RPMI8226 (cell line): ENCODE results near the gene CTNNA3.

Experiments used
- DNase-seq: peaks from one replicate; pipeline ENCODE4 v3.0.0-alpha.2; 2015

Gene CTNNA3

GRCh38 chr10:66625709-66626590, 1070.0 kb downstream of the CTNNA3 start:
- no peak for DNase-seq

- no peak for DNase-seq
These were observed 1073.9 kb downstream of the CTNNA3 start for GRCh38 chr10:66622050-66622449.

GRCh38 chr10:66604195-66604594, 1091.8 kb downstream of the CTNNA3 start:
- peak; percentile 12 for DNase-seq

- no peak for DNase-seq
These were observed 1104.1 kb downstream of the CTNNA3 start for GRCh38 chr10:66591865-66592264.

DNA sequence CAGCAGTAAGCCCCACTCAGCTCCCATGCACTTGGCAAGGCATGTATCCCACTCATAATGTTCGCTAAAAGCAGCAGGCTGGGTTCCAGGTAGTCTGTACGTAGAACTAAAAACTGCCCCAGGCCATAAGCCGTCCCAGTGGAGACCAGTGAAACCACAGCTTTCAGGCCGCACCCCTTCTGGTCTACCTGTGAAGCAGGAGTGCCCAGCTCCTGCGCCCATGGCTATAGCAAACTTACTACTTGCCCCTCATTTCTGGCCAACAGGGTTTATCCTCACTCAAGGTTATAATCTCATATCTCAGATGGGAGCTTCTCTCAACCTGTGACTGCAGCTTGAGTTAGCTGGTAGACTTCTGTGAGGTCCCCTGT, 1108.3 kb downstream of the CTNNA3 start:
- DNase-seq = peak; percentile 62

DNA sequence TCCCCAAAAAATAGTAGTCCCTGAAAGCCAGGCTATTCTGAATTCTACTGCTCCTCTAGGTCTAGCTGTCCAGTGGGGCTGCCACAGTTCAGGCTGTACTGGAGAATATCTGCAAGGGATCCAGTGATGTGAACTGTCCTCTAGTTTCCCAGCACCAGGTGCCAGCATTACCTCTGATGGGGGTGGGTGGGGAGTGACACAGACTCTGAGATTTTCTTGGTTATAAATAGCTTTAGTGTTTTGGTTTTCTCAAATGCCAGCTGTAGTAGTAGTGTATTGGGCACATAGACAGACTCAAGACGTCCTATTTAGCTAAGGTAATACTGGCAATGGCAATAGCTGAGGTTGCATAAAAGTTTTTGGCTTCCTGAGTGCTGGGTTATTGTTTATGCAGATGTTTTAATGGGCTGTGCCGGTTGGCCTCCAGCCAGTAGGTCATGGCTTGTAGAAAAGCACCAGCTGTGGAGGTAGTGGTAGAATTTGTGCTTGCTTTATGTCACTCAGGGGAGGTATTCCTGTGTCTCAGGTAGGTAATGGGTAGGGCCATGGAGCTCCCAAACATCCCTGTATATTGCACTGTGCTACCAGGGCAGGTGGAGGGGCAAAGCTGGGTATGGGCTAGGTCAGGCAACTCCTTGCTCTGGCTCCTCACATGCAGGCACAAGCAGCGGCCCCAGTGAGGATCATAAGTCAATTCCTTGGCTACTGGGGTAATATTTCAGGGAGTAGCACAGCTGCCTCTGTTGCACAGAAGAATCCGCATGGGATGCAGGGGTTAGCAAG, 1108.9 kb downstream of the CTNNA3 start:
- peak; percentile 94 for DNase-seq

- peak; percentile 65 for DNase-seq
These were observed 1109.9 kb downstream of the CTNNA3 start for GRCh38 chr10:66586073-66586472.

DNA sequence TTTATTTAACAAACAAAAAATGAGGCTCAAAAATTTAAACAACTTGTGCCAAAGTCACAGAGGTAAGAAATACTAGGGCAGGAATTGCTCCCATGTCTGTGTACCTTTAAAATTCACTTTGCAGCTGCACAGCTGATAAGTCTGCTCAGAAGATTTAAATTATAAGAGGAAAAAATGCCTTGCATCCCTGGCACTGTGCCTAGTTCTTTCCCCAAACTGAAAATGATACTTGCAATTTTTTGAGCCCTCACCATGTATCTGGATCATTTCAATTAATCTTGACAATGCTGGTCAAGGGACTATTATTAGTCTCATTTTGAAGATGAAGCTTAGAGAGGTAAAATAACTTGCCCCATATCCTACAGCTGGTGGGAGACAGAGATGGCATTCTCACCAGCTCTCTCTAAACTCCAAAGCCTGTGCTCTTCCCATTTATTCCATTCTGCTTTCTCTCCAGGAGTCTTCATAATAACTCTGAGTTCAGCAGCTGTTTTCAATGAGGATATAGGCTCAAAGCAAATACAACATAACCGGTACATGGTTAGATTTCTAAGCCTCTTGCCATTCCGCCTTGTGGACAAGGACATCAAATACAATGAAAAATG, 1120.6 kb downstream of the CTNNA3 start:
- peak; percentile 2 for DNase-seq

DNA sequence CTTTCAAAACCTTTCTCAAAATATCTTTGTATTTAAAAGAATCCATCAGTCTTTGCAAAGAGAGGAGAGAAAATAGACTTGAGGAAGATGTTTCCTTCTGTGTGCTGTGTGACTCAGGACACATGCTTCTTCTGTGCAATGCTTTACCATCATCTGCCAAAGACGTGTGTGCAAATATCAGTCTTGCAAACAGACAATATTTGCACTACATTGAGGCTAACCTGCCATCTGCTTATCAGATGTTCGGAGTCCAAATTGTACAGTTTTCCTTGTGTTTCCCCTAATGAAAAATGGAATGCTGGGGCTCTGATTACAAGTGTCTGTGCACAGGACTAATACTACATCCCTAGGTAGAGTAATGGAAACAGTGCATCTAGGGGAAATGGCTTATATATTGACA, 1123.3 kb downstream of the CTNNA3 start:
- DNase-seq = no peak

- DNase-seq = no peak
These were observed 1130.0 kb downstream of the CTNNA3 start for GRCh38 chr10:66565999-66566398.

DNA sequence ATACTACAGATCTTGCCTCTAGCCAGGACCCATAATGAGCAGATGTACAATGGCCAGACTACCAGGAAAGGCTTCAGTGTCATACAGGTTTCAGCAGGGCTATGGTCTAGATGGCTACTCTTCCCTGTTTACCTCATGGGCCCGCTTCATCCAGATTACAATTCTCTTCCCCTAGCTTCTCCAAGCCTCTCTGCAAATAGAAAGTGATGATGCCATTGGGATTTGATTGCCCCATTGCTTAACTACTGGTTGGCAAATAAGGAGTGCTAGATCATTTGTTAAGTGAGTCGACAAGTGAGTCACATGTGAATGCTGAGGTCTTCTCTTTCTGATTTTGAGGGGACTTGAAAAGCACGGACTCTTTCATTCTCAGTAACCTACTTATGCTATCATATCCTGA, 1131.7 kb downstream of the CTNNA3 start:
- DNase-seq = no peak

- DNase-seq = no peak
These were observed 1140.9 kb downstream of the CTNNA3 start for GRCh38 chr10:66555061-66555460.

DNA sequence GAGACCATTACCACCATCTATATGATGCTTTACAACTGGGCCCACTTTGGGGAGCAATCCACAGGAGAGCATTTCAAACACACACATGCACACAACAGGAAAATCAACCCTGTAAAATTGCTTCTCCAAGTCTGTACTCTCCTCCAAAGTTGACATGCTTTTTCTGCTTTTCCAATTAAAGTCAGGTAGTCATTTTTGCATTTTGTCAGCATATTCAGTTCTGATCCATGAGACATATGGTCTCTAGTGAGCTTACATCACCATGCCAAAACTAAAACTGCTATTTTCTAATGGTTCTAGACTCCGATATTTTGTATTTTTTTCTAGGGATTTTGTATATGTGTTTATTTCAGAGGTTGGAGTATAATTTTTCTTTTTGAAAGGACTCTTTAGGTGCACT, 1143.7 kb downstream of the CTNNA3 start:
- DNase-seq = no peak

GRCh38 chr10:66550351-66550750, 1145.6 kb downstream of the CTNNA3 start:
- DNase-seq = no peak

DNA sequence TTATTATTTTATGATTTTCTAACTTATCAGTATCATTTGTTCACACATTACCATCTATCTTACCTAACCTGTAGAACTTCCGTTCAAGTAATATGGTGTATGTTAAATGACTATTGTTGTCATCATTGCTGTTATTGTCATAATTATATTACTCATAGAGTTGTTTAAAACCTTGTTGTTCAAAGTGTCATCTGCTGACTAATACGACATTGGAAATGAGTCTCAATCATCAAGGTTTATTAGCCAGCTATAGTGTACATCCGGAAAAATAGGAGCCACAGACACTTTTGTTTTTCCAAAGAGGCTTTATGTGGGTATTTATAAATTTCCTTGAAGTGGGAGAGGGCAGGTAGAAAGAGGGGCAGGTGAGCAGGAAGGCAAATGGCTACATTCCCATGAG, 1157.1 kb downstream of the CTNNA3 start:
- DNase-seq = no peak

- DNase-seq = no peak
These were observed 1157.6 kb downstream of the CTNNA3 start for GRCh38 chr10:66538371-66538770.

DNA sequence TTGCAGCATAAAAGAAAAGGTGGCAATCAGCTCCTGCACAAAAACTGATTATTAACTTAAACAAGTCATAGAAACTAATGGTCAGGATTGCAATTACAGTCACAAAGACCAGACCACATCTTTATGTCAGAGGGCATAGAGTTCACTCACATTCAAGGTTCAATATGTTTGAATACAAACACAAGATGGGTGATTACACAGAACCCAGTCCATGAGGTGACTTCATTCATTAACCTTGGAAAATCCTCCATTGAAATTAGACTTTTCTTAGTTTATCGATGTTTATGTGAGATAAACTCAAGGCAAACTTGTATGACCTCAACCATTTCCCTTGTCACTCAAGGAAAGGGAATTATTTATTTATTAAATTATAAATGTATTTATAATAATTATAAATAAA, 1158.8 kb downstream of the CTNNA3 start:
- DNase-seq = no peak

DNA sequence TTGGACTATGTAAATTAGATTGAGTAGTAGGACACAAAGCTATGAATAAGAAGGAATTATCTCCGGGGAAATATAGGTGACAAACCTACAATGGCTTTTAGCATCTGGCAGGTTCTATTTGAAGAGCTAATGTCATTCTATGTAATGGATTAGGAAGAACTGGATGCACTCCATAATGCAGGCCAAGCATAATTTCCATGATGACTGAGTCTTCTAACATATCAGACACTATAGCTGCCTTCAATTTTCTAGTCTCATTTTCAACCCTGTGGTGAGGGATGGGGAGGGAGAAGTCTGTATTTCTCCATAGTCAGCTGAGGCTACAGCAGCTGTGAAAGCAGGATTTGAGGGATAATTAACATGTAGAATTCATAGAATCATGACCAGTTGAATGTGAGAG, 1160.6 kb downstream of the CTNNA3 start:
- DNase-seq = no peak

DNA sequence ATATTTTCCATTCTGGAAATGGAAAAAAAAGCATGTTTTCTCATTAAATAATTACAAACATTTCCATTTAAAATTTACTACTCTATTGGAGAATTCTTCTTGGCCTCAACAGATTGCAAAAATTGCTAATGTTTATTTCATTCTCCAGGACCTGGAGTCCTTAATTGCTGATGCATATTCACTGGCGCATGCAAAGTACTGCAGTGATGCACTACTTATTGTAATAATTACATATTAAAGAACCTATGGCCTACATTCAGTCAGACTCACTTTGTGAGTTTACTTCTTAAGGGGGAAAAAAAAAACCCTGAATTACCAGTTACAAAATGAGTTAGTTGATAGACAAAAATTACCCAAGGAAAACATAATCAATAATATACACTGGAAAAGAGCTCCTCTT, 1161.1 kb downstream of the CTNNA3 start:
- DNase-seq = no peak

DNA sequence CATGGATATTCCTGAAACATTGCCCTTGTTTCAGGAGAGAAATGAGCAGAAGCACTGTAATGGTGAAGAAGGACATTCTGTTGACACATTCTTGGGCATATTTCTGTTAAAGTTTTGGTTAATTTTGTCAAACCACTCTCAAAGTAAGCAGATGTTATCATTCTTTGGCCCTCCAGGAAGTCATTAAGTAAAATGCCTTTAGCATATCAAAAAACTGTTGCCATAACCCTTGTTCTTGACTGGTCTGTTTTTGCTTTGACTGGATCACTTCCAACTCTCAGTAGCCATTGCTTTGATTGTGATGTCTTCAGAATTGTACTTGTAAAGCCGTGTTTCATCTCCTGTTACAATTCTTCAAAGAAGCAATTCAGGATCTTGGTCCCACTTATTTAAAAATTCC, 1174.5 kb downstream of the CTNNA3 start:
- no peak for DNase-seq

- DNase-seq = no peak
These were observed 1176.4 kb downstream of the CTNNA3 start for GRCh38 chr10:66519616-66520015.

DNA sequence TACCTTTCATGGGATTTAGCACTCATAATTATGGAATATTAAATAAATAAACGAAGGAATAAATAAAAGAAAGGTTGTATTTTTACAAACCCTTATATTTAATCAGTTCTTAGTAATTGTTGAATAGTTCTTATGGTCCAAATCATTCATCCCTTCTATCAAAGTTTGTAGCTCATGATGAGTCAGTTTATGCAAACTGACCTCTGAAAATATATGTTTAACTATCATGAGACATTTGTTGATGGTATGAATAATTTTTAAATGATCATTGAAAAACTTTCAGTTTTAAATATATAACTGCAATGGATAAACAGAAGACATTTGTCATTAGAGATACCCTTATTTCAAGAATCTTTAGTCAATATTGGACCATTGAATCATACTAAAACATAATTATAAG, 1181.3 kb downstream of the CTNNA3 start:
- no peak for DNase-seq

DNA sequence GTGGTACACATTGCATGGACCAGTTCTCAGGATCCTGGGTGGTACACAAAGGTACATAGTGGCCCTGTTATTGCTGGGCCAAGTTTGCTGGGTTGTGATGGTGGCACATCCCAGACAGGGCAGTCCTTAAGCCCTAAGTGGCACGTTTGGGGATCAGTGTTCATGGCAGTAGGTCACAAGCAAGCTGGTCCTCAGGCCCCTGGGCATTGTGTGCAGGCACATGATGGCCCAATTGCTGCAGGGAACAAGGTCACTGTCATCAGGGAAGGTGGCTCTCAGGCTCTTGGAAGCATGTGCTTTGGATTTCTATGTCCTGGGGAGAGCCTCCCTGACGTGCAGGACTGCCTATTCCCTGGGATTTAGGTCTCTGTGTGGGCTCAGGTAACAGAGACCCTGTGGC, 1182.5 kb downstream of the CTNNA3 start:
- DNase-seq = no peak
